ENCODE measurements around the gene NUBP2.

DNA sequence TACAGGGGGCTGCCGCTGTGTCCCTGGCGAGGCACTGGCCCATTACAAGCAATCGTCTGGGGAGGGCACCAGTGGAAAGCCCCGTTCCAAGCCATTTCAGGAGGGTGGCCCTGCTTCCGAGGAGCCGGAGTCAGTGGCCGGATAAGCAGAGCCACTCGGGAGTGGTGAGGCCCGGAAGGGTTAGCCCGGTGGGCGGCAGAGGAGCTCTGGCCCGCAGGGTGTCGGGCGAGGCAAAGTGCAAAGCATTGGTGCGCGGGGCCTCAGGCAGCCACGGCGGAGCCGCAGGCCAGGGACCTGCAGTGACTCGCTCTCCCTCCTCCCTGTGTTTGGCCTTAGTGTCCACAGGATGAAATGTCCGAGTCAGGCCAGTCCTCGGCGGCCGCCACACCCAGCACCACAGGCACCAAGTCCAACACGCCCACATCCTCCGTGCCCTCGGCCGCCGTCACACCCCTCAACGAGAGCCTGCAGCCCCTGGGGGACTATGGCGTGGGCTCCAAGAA, 36.0 kb upstream of the NUBP2 start:
- TF ChIP-seq, protein P1, sequence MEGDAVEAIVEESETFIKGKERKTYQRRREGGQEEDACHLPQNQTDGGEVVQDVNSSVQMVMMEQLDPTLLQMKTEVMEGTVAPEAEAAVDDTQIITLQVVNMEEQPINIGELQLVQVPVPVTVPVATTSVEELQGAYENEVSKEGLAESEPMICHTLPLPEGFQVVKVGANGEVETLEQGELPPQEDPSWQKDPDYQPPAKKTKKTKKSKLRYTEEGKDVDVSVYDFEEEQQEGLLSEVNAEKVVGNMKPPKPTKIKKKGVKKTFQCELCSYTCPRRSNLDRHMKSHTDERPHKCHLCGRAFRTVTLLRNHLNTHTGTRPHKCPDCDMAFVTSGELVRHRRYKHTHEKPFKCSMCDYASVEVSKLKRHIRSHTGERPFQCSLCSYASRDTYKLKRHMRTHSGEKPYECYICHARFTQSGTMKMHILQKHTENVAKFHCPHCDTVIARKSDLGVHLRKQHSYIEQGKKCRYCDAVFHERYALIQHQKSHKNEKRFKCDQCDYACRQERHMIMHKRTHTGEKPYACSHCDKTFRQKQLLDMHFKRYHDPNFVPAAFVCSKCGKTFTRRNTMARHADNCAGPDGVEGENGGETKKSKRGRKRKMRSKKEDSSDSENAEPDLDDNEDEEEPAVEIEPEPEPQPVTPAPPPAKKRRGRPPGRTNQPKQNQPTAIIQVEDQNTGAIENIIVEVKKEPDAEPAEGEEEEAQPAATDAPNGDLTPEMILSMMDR (IDR thresholded peaks at IDR 0.05), result no peak
- TF ChIP-seq ZFX (IDR thresholded peaks at IDR 0.05; ENCODE audit: borderline replicate concordance), result no peak

Measured in 22Rv1 (cell line).